MM.1S (cell line): ENCODE results near the gene TMEM258.
A peak's percentile ranks its signal among the peaks of the same experiment; 100 is the strongest.

Experiments used
- EZH2 ChIP-seq: fragments of 300-600 bp; sonication (generic); optimal IDR thresholded peaks from 2 replicates; pipeline ENCODE3; 2017; ENCODE audit warnings: low read depth, mild to moderate bottlenecking, antibody characterized with exemption, low read length, mixed read lengths
- EZH2phosphoT487 ChIP-seq: fragments of 300-600 bp; sonication (generic); IDR thresholded peaks from 2 replicates; pipeline ENCODE4 v1.6.1; 2018; ENCODE audit warnings: antibody characterized with exemption, low read length
- TF ChIP-seq, protein P1 (sequence below): fragments of 300-600 bp; sonication (generic); IDR thresholded peaks from 2 replicates; pipeline ENCODE4 v1.5.1; 2016; ENCODE audit warnings: antibody characterized with exemption, low read length, mixed read lengths

DNA sequence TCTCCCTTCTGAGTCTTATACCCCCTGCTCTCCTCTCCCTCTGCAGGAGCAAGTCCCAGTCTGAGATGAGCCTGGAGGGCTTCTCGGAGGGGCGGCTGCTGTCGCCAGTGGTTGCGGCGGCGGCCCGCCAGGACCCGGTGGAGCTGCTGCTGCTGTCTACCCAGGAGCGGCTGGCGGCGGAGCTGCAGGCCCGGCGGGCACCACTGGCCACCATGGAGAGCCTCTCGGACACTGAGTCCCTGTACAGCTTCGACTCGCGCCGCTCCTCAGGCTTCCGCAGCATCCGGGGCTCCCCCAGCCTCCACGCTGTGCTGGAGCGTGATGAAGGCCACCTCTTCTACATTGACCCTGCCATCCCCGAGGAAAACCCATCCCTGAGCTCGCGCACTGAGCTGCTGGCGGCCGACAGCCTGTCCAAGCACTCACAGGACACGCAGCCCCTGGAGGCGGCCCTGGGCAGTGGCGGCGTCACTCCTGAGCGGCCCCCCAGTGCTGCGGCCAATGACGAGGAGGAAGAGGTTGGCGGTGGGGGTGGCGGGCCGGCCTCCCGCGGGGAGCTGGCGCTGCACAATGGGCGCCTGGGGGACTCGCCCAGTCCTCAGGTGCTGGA is 48.8 kb downstream of the TMEM258 start:
- no peak for TF ChIP-seq EZH2
- TF ChIP-seq, protein P1, sequence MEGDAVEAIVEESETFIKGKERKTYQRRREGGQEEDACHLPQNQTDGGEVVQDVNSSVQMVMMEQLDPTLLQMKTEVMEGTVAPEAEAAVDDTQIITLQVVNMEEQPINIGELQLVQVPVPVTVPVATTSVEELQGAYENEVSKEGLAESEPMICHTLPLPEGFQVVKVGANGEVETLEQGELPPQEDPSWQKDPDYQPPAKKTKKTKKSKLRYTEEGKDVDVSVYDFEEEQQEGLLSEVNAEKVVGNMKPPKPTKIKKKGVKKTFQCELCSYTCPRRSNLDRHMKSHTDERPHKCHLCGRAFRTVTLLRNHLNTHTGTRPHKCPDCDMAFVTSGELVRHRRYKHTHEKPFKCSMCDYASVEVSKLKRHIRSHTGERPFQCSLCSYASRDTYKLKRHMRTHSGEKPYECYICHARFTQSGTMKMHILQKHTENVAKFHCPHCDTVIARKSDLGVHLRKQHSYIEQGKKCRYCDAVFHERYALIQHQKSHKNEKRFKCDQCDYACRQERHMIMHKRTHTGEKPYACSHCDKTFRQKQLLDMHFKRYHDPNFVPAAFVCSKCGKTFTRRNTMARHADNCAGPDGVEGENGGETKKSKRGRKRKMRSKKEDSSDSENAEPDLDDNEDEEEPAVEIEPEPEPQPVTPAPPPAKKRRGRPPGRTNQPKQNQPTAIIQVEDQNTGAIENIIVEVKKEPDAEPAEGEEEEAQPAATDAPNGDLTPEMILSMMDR: no peak
- peak; percentile 8; the same call in 1 of the 2 replicates for TF ChIP-seq EZH2phosphoT487
